Panc1 (cell line): ENCODE measurements around the gene PRKCB. TPM values are rescaled to one million over a fixed set of nuclear protein-coding genes. Genes with fewer than 3 reads are reported as not detected.

Experiments used
- ATAC-seq: fragments of 200-7000 bp; cut with Tn5 transposase; 2 replicates; pipeline ENCODE4 v1.9.1; 2020; ENCODE audit warnings: mild to moderate bottlenecking, moderate library complexity
- BruUV-seq: library from RNA; stranded (reverse); fragments of 400-500 nt; replicated peaks from 2 replicates; lab custom pipeline; 2021; lab: Mats Ljungman, UMichigan
- CTCF ChIA-PET: fragments of 300-600 bp; sonication (Branson Sonifier 250); formaldehyde crosslinking; loops from one replicate; lab custom pipeline; 2022; ENCODE audit warnings: antibody characterized with exemption; lab: Charles Lee
- POLR2A ChIA-PET: fragments of 300-600 bp; sonication (Branson Sonifier 250); formaldehyde crosslinking; loops from one replicate; lab custom pipeline; 2022; ENCODE audit warnings: antibody characterized with exemption; lab: Charles Lee
- DNase-seq: peaks from one replicate; pipeline ENCODE4 v3.0.0-alpha.2; 2010; ENCODE audit warnings: low read depth, low spot score
- H3K27ac ChIP-seq: 2 replicates; pipeline ENCODE4 v1.5.1; 2011; ENCODE audit warnings: mild to moderate bottlenecking, low read length, inconsistent platforms
- H3K27me3 ChIP-seq: fragments of 200-500 bp; sonication (Bioruptor generic); 2 replicates; pipeline ENCODE4 v1.6.0; 2014; ENCODE audit warnings: low read length, inconsistent platforms; ENCODE audit not compliant: control insufficient read depth, insufficient read depth
- H3K36me3 ChIP-seq: fragments of 200-500 bp; sonication (Bioruptor generic); 2 replicates; pipeline ENCODE4 v1.5.1; 2014; ENCODE audit warnings: inconsistent platforms, mild to moderate bottlenecking, low read length, moderate library complexity; ENCODE audit not compliant: control insufficient read depth, insufficient read depth
- H3K4me1 ChIP-seq: 2 replicates; pipeline ENCODE4 v1.5.1; 2011; ENCODE audit warnings: inconsistent platforms, mild to moderate bottlenecking, low read length, moderate library complexity; ENCODE audit not compliant: control insufficient read depth, insufficient read depth
- H3K4me3 ChIP-seq, 2 experiments: 2 replicates each; pipeline ENCODE4 v1.5.1; 2011 to 2012; ENCODE audit warnings: low read depth in 2 of 2, low read length in 2 of 2, mild to moderate bottlenecking in 2 of 2, inconsistent platforms in 1 of 2, moderate library complexity in 1 of 2
- H3K9me3 ChIP-seq: fragments of 200-500 bp; sonication (Bioruptor generic); 2 replicates; pipeline ENCODE4 v1.5.1; 2014; ENCODE audit warnings: low read depth, mild to moderate bottlenecking, inconsistent platforms, low read length, moderate library complexity; ENCODE audit not compliant: control insufficient read depth, insufficient read depth
- CTCF ChIP-seq: fragments of 450-650 bp; IDR thresholded peaks from 2 replicates; pipeline ENCODE4 v1.5.1; 2017; ENCODE audit warnings: mild to moderate bottlenecking
- POLR2AphosphoS5 ChIP-seq: IDR thresholded peaks from 2 replicates; pipeline ENCODE4 v1.6.1; 2012; ENCODE audit warnings: mild to moderate bottlenecking, low read depth, low read length, moderate library complexity
- REST ChIP-seq, 2 experiments: IDR thresholded peaks; 2 replicates each; pipeline ENCODE4 v1.6.1; 2011 to 2012; ENCODE audit warnings: low read depth in 2 of 2, control low read depth in 1 of 2, low read length in 1 of 2, mild to moderate bottlenecking in 1 of 2, moderate library complexity in 1 of 2; ENCODE audit not compliant: insufficient read depth in 1 of 2
- SIN3A ChIP-seq: IDR thresholded peaks from 2 replicates; pipeline ENCODE4 v1.6.1; 2012; ENCODE audit warnings: low read depth, mild to moderate bottlenecking, low read length, moderate library complexity, borderline replicate concordance; ENCODE audit not compliant: insufficient read depth
- TCF7L2 ChIP-seq: IDR thresholded peaks from 2 replicates; pipeline ENCODE4 v1.6.1; 2011; ENCODE audit warnings: mild to moderate bottlenecking, low read depth, low read length, inconsistent platforms
- in situ Hi-C: cut with HindIII; loops from 2 replicates; pipeline ENCODE4 v1.10.0; 2016; ENCODE audit warnings: low sequenced_read_pairs, low pct_unique_long_range_greater_than_20kb
- intact Hi-C: fragments of 100-400 bp; cut with micrococcal nuclease; formaldehyde crosslinking; loops from one replicate; pipeline ENCODE4 v1.10.0; 2022; ENCODE audit not compliant: unreplicated experiment
- total RNA-seq: library from RNA; stranded (reverse); gene quantifications from one replicate; pipeline ENCODE4 v1.2.1, GENCODE V29; 2021; ENCODE audit not compliant: unreplicated experiment

Gene PRKCB
- total RNA-seq, 1 experiment from 2014 or later = 0.41 TPM

DNA sequence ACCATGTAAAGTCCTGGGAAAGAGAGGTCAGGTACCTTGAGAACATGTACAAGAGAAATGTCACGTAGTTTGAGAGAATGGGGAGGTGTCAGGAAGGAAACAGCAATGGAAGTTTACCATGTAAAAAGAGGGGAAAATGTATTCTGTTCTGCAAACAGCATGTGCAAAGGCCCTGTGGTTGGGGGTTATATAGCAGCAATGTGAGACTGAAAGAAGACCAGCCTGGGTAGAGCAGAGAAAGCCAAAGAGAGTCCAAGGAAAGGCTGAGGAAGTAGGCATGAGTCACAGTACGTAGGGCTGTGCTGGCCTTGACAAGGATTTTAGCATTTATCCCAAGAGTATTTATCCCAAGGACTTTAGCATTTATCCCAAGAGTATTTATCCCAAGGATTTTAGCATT lies 279.1 kb downstream of the PRKCB start:
- no peak for TF ChIP-seq POLR2AphosphoS5
- no peak for TF ChIP-seq SIN3A
- no peak for TF ChIP-seq CTCF
- no peak for TF ChIP-seq TCF7L2
- no peak for TF ChIP-seq REST (IDR thresholded peaks at IDR 0.05; ENCODE audit: insufficient read depth in 1 of 2, low read depth in 2 of 2, low read length in 1 of 2)
- Histone ChIP-seq H3K4me1 (no peaks in the 10 kb centered on the region), H3K9me3 (no peaks in the 10 kb centered on the region), H3K27me3 (peaks cover 17% of the 10 kb centered on the region), H3K27ac (no peak overlapping the region), H3K4me3 (no peak overlapping the region), H3K36me3 (no peaks in the 10 kb centered on the region)
- DNase-seq (no peak), ATAC-seq (no peak)
- BruUV-seq = no TSS peak
- ChIA-PET POLR2A (no interaction called here), CTCF (no interaction called here)
- intact Hi-C loops (no loop called here), in situ Hi-C loops (no loop called here)

DNA sequence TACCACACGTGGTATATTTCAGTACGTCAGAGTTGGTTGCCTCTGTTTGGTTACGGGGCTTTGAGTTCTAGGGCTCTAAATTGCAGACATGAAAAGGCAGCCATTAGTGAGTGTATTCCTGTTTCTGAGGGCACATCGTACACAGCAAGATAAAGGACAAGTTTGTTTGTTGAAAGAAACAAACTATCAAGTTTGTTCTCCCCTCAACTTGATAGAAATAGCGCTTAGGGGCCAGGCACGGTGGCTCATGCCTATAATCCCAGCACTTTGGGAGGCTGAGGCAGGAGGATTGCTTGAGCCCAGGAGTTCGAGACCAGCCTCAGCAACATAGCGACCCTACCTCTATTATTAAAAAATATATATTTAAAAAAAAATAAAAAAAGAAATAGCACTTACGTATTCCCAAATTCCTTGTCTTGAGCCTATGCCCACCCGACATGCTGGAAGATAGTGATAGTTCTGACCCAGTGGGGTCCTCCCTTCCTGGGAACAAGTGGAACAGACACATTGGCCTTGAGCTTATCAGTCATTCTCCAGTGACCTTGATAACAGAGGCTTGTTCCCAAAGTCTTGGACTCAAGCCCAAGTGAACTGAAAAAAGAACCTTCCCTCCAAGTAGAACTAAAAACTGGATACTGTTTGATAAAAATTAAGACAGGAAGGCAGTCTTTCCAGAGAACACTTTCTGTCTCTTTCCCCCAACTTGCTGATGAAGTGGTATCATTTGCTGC lies 280.4 kb downstream of the PRKCB start:
- no peak for ATAC-seq
- CTCF ChIA-PET = no interaction called here
- H3K36me3 ChIP-seq = no peaks in the 10 kb centered on the region
- DNase-seq = no peak
- TF ChIP-seq SIN3A = no peak
- no peak for TF ChIP-seq POLR2AphosphoS5
- no peak for TF ChIP-seq TCF7L2
- no peak for TF ChIP-seq REST (IDR thresholded peaks at IDR 0.05; ENCODE audit: insufficient read depth in 1 of 2, low read depth in 2 of 2, low read length in 1 of 2)
- no peak for TF ChIP-seq CTCF
- in situ Hi-C loops = no loop called here
- no peaks in the 10 kb centered on the region for H3K4me1 ChIP-seq
- POLR2A ChIA-PET = no interaction called here
- no peak overlapping the region for H3K27ac ChIP-seq
- BruUV-seq = no TSS peak
- intact Hi-C loops = no loop called here
- H3K9me3 ChIP-seq = no peaks in the 10 kb centered on the region
- no peak overlapping the region for H3K4me3 ChIP-seq
- peaks cover 20% of the 10 kb centered on the region for H3K27me3 ChIP-seq
